GM21529 (cell line): Measurements from ENCODE around the gene COPRS.

Experiments used
- ATAC-seq: cut with Tn5 transposase; IDR thresholded peaks from one replicate; pipeline ENCODE4 v1.9.1; 2021; ENCODE audit not compliant: unreplicated experiment

The COPRS gene

GRCh38 chr17:31858642-31859486 is at the start of gene COPRS:
Gene COPRS, minus strand, starts transcription at chr17:31859244. Its CDS starts 45 bp downstream, at chr17:31859199.
- ATAC-seq, result peak; percentile 56

GRCh38 chr17:31908386-31908785 is 49.3 kb upstream of the COPRS start:
- no peak for ATAC-seq

GRCh38 chr17:31907342-31907962 is 48.4 kb upstream of the COPRS start:
- no peak for ATAC-seq

- ATAC-seq, result no peak
Observed at GRCh38 chr17:31903401-31903800, 44.4 kb upstream of the COPRS start.

GRCh38 chr17:31902693-31903092 is 43.6 kb upstream of the COPRS start:
- no peak for ATAC-seq

- ATAC-seq, result no peak
Observed at GRCh38 chr17:31900877-31901276, 41.8 kb upstream of the COPRS start.

GRCh38 chr17:31888124-31888523 is 29.1 kb upstream of the COPRS start:
- ATAC-seq, result no peak

- ATAC-seq, result no peak
Observed at GRCh38 chr17:31882571-31882970, 23.5 kb upstream of the COPRS start.

GRCh38 chr17:31880311-31880710 is 21.3 kb upstream of the COPRS start:
- ATAC-seq, result no peak

GRCh38 chr17:31878703-31879073 is 19.6 kb upstream of the COPRS start:
- ATAC-seq, result no peak

GRCh38 chr17:31877911-31878702 is 19.1 kb upstream of the COPRS start:
- ATAC-seq, result no peak

GRCh38 chr17:31877341-31877740 is 18.3 kb upstream of the COPRS start:
- no peak for ATAC-seq

- ATAC-seq, result no peak
Observed at GRCh38 chr17:31875081-31875480, 16.0 kb upstream of the COPRS start.

- no peak for ATAC-seq
Observed at GRCh38 chr17:31869797-31870568, 10.9 kb upstream of the COPRS start.

- ATAC-seq, result no peak
Observed at GRCh38 chr17:31869031-31869430, 10.0 kb upstream of the COPRS start.

GRCh38 chr17:31859487-31860008 is 504 bp upstream of the COPRS start:
- no peak for ATAC-seq

GRCh38 chr17:31857920-31858641 is 963 bp downstream of the COPRS start:
- peak; percentile 18 for ATAC-seq

- ATAC-seq, result no peak
Observed at GRCh38 chr17:31856750-31857149, 2.3 kb downstream of the COPRS start.

- ATAC-seq, result no peak
Observed at GRCh38 chr17:31854672-31855071, 4.4 kb downstream of the COPRS start.

- no peak for ATAC-seq
Observed at GRCh38 chr17:31853911-31854470, 5.1 kb downstream of the COPRS start.
